GM12864 (cell line): ENCODE results near the gene MLLT3.

Experiments used
- DNase-seq: peaks from one replicate; pipeline ENCODE4 v3.0.0-alpha.2; 2011; ENCODE audit warnings: low read depth
- H3K4me3 ChIP-seq: 2 replicates; pipeline ENCODE4 v1.5.1; 2011; ENCODE audit warnings: mild to moderate bottlenecking, low read depth, low read length, control low read depth
- TF ChIP-seq, protein P1 (sequence below): IDR thresholded peaks from 2 replicates; pipeline ENCODE4 v1.5.1; 2011; ENCODE audit warnings: low read depth, mild to moderate bottlenecking, moderate library complexity, low read length, control low read depth, inconsistent platforms; ENCODE audit errors: missing control alignments

The MLLT3 gene

DNA sequence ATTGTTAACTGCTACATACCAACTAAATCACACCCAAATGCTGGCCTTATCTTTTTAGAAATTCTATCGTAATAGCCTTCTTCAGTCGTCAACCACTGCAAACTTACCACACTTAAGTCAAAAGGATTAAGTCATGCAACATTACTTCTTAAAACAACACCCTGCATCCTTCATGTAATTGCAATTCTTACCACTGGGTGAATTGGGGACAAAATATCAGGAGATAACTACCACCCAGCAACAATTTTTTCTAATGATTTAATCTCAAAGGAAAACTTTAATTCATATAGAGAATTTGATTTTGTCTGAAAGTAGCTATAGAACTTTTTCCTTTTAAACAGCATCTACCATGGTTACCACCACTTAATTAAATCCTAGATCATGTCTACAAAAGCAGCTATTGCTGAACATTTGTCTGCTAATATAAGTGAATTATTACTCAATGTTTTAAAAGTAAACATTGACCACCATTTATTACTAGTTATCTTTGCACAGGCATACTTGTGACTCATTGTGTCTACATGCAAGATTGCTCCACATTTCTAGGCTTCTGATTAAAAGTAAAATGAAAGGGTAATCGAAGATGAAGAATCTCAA is 10.5 kb downstream of the MLLT3 start:
- TF ChIP-seq, protein P1, sequence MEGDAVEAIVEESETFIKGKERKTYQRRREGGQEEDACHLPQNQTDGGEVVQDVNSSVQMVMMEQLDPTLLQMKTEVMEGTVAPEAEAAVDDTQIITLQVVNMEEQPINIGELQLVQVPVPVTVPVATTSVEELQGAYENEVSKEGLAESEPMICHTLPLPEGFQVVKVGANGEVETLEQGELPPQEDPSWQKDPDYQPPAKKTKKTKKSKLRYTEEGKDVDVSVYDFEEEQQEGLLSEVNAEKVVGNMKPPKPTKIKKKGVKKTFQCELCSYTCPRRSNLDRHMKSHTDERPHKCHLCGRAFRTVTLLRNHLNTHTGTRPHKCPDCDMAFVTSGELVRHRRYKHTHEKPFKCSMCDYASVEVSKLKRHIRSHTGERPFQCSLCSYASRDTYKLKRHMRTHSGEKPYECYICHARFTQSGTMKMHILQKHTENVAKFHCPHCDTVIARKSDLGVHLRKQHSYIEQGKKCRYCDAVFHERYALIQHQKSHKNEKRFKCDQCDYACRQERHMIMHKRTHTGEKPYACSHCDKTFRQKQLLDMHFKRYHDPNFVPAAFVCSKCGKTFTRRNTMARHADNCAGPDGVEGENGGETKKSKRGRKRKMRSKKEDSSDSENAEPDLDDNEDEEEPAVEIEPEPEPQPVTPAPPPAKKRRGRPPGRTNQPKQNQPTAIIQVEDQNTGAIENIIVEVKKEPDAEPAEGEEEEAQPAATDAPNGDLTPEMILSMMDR: peak; percentile 29
- no peak overlapping the region for H3K4me3 ChIP-seq
- DNase-seq: no peak

DNA sequence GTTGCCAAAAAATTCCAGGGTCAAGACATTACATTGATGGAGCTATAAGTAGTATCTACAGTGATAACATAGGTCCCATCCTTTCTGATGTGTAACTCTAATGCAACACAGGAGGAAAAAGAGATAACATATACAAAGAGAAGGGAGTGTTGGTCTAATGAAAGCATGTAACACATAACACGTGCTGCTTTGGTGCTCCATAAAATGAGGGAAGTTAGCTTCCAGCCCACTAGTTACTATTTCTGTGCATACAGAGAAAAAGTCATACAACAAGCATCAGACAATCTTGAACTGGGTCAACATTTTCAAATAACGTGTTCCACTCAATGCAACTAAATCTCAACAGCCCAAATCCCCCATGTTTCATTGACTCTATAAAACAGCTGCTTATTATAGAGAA is 11.7 kb downstream of the MLLT3 start:
- DNase-seq: no peak
- no peak overlapping the region for H3K4me3 ChIP-seq
- TF ChIP-seq, protein P1: no peak

DNA sequence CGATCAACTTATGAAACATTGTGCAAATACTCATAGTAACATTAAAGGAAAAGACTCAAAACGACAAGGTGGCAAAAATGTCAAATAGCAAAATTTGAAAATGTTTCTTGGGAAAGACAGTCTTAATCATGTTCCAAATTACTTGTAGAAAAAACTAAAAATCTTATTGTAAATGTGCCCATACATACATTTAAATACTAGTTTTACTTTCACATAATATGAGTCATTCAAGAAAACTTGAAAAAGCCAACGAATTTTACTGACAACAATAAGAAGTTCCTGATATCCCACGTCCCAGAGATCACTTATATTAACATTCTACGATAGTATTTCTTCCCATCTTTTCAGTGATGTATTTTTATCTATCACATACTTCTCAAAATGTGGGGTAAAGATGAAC is 13.7 kb downstream of the MLLT3 start:
- H3K4me3 ChIP-seq: no peak overlapping the region
- TF ChIP-seq, protein P1: no peak
- DNase-seq: no peak

DNA sequence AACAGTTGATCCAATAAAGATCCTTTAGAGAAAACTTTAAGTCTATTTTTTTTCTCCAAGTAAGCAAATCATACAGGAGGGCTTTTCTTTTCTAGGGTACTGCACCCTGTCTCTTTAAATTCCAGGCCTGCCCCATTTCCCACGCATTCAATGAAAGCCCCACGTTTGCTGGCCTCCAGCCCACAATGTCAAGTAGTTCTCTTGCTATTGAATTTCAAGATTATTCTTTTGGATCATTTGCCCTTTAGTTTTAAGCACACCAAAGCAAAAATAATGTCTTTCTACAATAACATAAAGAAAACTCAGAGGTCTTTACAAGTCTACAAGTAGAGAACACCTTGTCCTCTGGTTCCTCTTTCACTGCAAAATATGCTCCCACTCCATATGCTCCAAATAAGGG is 15.6 kb downstream of the MLLT3 start:
- TF ChIP-seq, protein P1: no peak
- no peak overlapping the region for H3K4me3 ChIP-seq
- DNase-seq: no peak

DNA sequence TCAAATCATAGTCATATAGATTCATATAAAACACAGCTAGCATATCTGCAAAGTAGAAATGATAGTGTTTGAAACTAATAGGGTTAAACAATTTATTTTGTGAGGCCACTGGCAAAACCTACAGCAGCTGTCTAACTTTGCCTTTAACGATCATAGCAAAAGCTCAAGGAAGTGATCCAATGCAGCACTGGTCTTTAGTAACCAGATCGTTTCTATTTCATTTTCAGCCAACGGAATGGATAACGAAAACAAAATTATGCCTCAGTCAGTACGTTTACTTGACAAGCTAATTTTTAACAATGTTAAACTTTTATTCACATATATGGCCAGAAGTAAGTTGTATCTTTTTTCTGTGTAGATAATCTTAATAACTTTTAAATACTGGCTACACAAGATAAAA is 17.7 kb downstream of the MLLT3 start:
- peak overlapping the region; percentile 12; the same call in 1 of the 2 replicates for H3K4me3 ChIP-seq
- TF ChIP-seq, protein P1: no peak
- DNase-seq: no peak

DNA sequence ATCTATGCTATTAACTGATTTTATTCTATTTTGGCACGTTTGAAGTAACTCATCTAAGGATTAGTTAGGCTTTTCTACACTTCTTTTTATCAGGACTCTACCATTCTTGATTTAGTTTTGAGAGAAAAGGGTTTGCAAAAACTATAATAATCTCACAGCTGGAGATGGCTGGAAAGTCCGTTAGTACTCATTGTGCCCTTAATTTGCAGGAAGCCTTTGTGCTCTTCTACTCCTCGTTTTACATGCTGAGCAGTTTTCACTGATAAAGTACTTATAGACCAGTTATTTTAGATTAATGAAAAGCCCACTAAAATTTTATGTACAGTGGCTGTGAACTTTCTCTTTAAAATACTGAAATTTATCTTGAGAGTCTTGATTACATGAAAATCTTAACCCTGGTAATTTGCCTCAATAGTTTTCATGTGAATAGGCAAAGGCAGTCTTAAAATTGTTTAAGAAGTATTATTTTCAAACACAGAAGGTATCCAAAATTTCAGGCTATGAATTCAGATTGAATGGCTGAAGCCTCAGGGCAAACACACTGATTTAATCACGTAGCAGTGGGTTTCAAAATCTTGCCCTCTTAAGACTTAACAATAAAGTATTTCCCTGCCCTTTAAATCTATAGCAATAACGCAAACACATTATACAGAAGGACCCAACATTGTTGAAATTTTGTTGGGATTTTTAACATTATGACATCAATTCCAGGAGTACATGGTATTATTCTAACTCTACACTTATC is 18.6 kb downstream of the MLLT3 start:
- TF ChIP-seq, protein P1: no peak
- no peak overlapping the region for H3K4me3 ChIP-seq
- DNase-seq: no peak

DNA sequence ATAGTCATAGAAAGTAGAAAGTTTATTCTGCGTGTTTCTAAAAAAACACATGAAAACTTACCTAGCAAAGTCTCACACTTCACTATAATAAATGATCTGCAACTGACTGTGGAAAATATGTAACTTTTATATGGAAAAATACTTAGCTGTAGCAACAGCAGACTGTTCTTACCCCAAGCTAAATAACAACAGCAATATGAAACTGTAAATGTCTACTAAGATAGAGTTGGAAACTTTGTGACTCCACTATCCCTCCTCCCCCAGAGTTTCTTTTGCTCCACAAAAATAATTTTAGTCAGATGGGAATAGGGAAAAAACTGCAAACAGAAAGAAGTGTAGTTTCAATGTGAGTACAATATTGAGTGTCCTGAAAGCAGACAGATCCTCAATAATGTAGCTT is 21.0 kb downstream of the MLLT3 start:
- H3K4me3 ChIP-seq: no peak overlapping the region
- TF ChIP-seq, protein P1: no peak
- no peak for DNase-seq
